Activated naive CD8-positive, alpha-beta T cell (primary cell): ENCODE measurements around the gene NOX5.
"Not testable (repeated sequence)": the region's sequence is repeated elsewhere in the genome, so short reads cannot be mapped to it uniquely, and the experiment has no call there.

Source experiments
- H3K27ac Mint-ChIP-seq: one replicate; pipeline ENCODE4 v1.8.0; 2021; ENCODE audit warnings: mixed read lengths
- H3K27me3 Mint-ChIP-seq: one replicate; pipeline ENCODE4 v1.8.0; 2021; ENCODE audit warnings: mixed read lengths
- H3K36me3 Mint-ChIP-seq: one replicate; pipeline ENCODE4 v1.8.0; 2021; ENCODE audit warnings: mixed read lengths
- H3K4me1 Mint-ChIP-seq: one replicate; pipeline ENCODE4 v1.8.0; 2021; ENCODE audit warnings: low read depth, mixed read lengths
- H3K4me3 Mint-ChIP-seq: one replicate; pipeline ENCODE4 v1.8.0; 2021; ENCODE audit warnings: mild to moderate bottlenecking, mixed read lengths
- H3K9me3 Mint-ChIP-seq: one replicate; pipeline ENCODE4 v1.8.0; 2021; ENCODE audit warnings: low read depth, mixed read lengths

Gene NOX5

GRCh38 chr15:69069290-69069689 lies 54.8 kb downstream of the NOX5 start:
- H3K9me3 Mint-ChIP-seq, H3K36me3 Mint-ChIP-seq, H3K4me1 Mint-ChIP-seq, H3K4me3 Mint-ChIP-seq, H3K27ac Mint-ChIP-seq: not testable (repeated sequence)
- peaks cover 24% of the 10 kb centered on the region for H3K27me3 Mint-ChIP-seq

GRCh38 chr15:69069996-69070395 lies 55.5 kb downstream of the NOX5 start:
- Mint-ChIP-seq H3K9me3 (no peaks in the 10 kb centered on the region), H3K4me1 (peaks cover 12% of the 10 kb centered on the region), H3K27me3 (peaks cover 29% of the 10 kb centered on the region), H3K27ac (no peak overlapping the region), H3K36me3 (no peaks in the 10 kb centered on the region), H3K4me3 (no peak overlapping the region)

DNA sequence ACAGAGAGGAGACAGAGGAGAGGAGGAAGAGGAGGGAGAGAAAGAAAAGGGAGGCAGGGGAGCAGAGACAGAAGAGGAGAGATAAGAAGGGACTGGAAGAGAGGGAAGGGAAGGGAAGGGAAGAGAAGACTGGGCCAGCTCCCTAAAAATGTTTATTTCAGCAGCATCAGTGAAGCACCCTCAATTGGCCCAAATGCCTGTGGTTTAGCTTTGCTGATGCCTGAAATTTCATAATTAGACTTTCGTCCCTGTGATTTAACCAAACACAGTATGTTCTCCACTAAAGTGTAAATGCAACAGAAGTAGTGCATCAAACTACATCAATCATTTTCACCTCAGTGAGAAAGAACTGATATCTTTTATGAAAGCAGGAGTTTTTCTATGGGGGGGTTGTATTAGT lies 55.9 kb downstream of the NOX5 start:
- Mint-ChIP-seq H3K27me3 (peaks cover 32% of the 10 kb centered on the region), H3K4me1 (peaks cover 12% of the 10 kb centered on the region), H3K4me3 (no peak overlapping the region), H3K36me3 (no peaks in the 10 kb centered on the region), H3K27ac (no peak overlapping the region), H3K9me3 (no peaks in the 10 kb centered on the region)

GRCh38 chr15:69071260-69071659 lies 56.8 kb downstream of the NOX5 start:
- Mint-ChIP-seq H3K4me3 (no peak overlapping the region), H3K36me3 (no peaks in the 10 kb centered on the region), H3K27me3 (peaks cover 38% of the 10 kb centered on the region), H3K9me3 (no peaks in the 10 kb centered on the region), H3K4me1 (peaks cover 12% of the 10 kb centered on the region), H3K27ac (no peak overlapping the region)

DNA sequence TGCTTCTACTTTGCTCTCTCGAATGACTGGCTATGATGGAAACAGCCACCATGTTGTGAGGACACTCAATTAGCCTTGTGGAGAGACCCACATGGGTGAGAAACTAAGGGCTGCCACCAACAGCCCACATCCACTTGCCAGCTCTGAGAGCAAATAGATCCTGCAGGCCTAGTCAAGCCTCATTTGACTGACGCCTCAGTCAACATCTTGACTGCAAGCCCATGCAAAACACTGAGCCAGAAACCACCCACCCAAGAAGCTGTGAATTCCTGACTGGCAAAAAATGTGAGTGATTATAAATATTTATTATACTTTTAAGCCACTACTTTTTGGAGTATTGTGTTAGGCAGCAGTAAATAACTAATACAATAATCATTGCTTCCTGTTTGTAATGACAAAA lies 58.4 kb downstream of the NOX5 start:
- H3K27ac Mint-ChIP-seq = no peak overlapping the region
- peaks cover 36% of the 10 kb centered on the region for H3K27me3 Mint-ChIP-seq
- H3K4me3 Mint-ChIP-seq = no peak overlapping the region
- no peaks in the 10 kb centered on the region for H3K36me3 Mint-ChIP-seq
- H3K4me1 Mint-ChIP-seq = peaks cover 12% of the 10 kb centered on the region
- no peaks in the 10 kb centered on the region for H3K9me3 Mint-ChIP-seq

DNA sequence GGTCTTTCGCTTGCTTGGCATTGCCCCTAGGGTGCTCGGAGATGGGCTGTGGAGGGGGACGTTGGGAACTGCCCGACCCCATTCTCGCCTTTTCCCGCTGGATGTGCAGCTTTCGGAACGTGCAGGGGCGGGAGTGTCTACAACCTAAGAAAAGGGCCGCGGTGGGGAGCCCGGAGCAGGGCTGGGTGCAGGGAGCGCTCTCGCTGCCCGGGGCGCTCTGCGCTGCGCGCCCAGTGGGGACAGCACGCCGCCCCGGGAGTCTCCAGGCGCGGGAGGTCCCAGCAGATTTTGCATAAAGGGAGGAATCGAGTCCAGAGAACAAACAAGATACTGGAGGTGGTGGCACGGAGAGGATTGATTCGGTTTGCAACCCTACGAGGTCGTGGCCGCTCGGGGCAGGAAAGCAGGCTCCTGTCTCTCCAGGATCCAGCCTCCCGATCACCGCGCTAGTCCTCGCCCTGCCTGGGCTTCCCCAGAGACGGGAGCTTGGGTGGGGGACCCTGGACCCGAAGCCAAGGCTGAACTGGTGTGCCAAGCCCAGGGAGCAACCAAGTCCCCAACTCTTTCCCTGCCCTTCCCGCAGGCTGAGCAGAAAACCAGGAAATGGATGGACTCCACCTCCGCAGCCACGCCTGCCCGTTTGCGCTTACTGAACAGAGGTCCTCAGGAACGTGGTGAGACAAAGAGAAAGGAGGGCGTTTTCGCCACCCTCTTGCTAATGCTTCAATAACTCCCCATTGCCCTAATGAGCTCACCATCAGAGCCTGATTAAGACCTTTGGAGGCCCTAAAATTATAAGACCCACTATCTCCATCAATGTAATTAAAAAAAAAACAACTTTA lies 59.7 kb downstream of the NOX5 start:
- H3K27ac Mint-ChIP-seq = no peak overlapping the region
- peak overlapping the region; percentile 41 for H3K4me3 Mint-ChIP-seq
- H3K36me3 Mint-ChIP-seq = no peaks in the 10 kb centered on the region

GRCh38 chr15:69074843-69075224 lies 60.3 kb downstream of the NOX5 start:
- no peak overlapping the region for H3K27ac Mint-ChIP-seq
- no peaks in the 10 kb centered on the region for H3K9me3 Mint-ChIP-seq
- no peaks in the 10 kb centered on the region for H3K36me3 Mint-ChIP-seq
- peaks cover 12% of the 10 kb centered on the region for H3K4me1 Mint-ChIP-seq
- peaks cover 30% of the 10 kb centered on the region for H3K27me3 Mint-ChIP-seq
- no peak overlapping the region for H3K4me3 Mint-ChIP-seq

More for the DNA sequence above, 59.7 kb downstream of the NOX5 start:
- no peaks in the 10 kb centered on the region for H3K9me3 Mint-ChIP-seq
- H3K27me3 Mint-ChIP-seq = peaks cover 32% of the 10 kb centered on the region
- H3K4me1 Mint-ChIP-seq = peaks cover 12% of the 10 kb centered on the region

GRCh38 chr15:69075440-69075839 lies 60.9 kb downstream of the NOX5 start:
- H3K4me3 Mint-ChIP-seq = no peak overlapping the region
- H3K4me1 Mint-ChIP-seq = peaks cover 12% of the 10 kb centered on the region
- peaks cover 30% of the 10 kb centered on the region for H3K27me3 Mint-ChIP-seq
- no peaks in the 10 kb centered on the region for H3K9me3 Mint-ChIP-seq
- no peaks in the 10 kb centered on the region for H3K36me3 Mint-ChIP-seq
- H3K27ac Mint-ChIP-seq = no peak overlapping the region

- Mint-ChIP-seq H3K27ac (no peak overlapping the region), H3K27me3 (peaks cover 26% of the 10 kb centered on the region), H3K36me3 (no peaks in the 10 kb centered on the region), H3K9me3 (no peaks in the 10 kb centered on the region), H3K4me1 (peaks cover 12% of the 10 kb centered on the region), H3K4me3 (no peak overlapping the region)
These were observed 62.3 kb downstream of the NOX5 start for GRCh38 chr15:69076756-69077155.

GRCh38 chr15:69078638-69079037 lies 64.1 kb downstream of the NOX5 start:
- no peaks in the 10 kb centered on the region for H3K36me3 Mint-ChIP-seq
- H3K4me3 Mint-ChIP-seq = no peak overlapping the region
- H3K4me1 Mint-ChIP-seq = peaks cover 8% of the 10 kb centered on the region
- H3K9me3 Mint-ChIP-seq = no peaks in the 10 kb centered on the region
- no peak overlapping the region for H3K27ac Mint-ChIP-seq
- peaks cover 25% of the 10 kb centered on the region for H3K27me3 Mint-ChIP-seq

DNA sequence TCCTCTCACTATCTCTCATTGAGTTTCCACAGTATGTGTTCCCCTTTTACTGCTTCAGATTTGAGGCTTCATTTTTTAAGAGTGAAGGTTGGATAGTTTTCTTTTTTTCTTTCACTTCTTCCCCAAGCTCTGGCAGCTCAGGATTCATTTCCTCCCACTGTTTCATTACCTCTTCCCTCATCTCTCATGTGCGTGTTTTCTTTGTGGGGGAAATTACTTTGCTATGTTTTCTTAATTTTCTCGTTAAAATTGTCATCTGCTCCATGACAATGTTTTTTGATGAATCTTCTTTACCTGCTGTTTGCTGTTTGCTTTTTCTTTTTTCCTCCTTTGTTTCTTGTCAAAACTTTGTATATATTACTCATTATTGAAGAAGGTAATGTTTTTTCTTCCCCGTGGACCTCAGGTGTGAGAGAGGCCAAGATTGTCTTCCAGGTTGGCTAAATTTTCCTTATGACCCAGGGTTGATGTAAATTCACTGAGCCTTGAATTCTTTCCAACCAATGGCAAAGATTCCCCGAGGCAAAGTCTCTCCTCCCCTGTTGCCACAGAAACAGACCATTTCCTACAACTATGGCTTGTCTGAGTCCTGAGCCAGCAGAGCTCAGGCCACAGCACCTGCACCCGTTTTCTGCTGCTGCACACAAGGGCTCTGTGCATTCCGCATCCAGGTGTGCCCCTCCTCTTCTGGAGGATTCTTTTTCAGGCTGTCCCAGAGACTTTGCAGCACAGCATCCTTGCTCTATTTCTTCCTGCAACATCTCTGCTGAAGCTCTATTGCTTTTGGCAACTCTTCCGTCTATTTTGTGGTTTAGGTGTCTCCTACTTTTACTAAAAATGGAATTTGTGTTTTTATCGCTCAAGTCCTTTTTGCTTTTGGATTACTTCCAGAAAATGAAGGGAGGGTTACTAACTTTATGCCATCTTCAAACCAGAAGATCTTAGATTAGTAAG lies 66.1 kb downstream of the NOX5 start:
- no peaks in the 10 kb centered on the region for H3K9me3 Mint-ChIP-seq
- H3K36me3 Mint-ChIP-seq = no peaks in the 10 kb centered on the region
- H3K4me3 Mint-ChIP-seq = no peak overlapping the region
- peaks cover 11% of the 10 kb centered on the region for H3K27me3 Mint-ChIP-seq
- H3K27ac Mint-ChIP-seq = no peak overlapping the region
- no peaks in the 10 kb centered on the region for H3K4me1 Mint-ChIP-seq

- H3K9me3 Mint-ChIP-seq = no peaks in the 10 kb centered on the region
- no peaks in the 10 kb centered on the region for H3K36me3 Mint-ChIP-seq
- no peak overlapping the region for H3K27ac Mint-ChIP-seq
- H3K4me3 Mint-ChIP-seq = no peak overlapping the region
- no peaks in the 10 kb centered on the region for H3K4me1 Mint-ChIP-seq
- peaks cover 11% of the 10 kb centered on the region for H3K27me3 Mint-ChIP-seq
These were observed 67.0 kb downstream of the NOX5 start for GRCh38 chr15:69081310-69082004.

DNA sequence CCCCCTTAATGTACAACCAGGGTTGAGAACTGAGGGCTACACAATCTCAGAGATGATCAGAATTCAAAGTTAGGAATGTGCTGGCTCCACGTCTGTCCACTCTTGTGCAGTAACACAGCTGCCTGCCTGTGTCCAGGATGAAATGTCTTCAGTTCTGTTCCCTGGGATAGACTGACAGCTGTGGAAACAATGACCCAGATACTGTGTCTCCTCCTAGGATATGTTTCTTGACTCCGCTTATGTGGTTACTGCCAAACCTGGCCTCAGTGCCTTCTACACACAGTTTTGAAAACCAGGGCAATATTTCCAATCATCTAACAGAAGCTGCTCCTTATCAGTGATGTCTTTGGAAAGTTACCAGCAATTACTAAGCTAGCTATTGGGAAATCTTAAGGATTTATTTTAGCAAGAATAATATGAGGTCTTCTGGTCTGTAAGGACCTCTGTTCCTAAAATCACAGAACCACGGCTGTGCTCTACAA lies 67.6 kb downstream of the NOX5 start:
- Mint-ChIP-seq H3K9me3 (no peaks in the 10 kb centered on the region), H3K27me3 (peaks cover 13% of the 10 kb centered on the region), H3K27ac (no peak overlapping the region), H3K4me1 (no peaks in the 10 kb centered on the region), H3K4me3 (no peak overlapping the region), H3K36me3 (no peaks in the 10 kb centered on the region)

DNA sequence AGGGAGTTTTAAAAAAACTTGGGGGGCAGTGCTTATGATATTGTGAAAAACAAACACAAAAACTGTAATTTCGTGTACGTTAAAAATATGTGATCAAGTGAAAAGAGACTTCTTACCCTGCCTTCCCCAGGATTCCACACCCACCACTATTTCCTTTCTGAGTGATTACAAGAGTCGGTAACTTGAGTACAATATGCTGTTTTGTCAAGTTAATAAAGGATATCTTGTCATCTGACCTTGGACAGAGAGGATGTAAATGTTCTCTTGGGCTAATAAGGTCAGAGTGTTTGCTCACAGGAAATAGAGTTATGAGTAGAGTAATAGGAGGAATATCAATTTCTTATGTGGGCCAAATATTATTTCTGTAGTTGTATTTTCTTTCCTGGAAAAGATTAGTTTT lies 68.1 kb downstream of the NOX5 start:
- Mint-ChIP-seq H3K36me3 (no peaks in the 10 kb centered on the region), H3K27me3 (peaks cover 16% of the 10 kb centered on the region), H3K4me1 (no peaks in the 10 kb centered on the region), H3K9me3 (no peaks in the 10 kb centered on the region), H3K27ac (no peak overlapping the region), H3K4me3 (no peak overlapping the region)
